ENCODE results near the gene STK38L. TPM values are rescaled to one million over a fixed set of nuclear protein-coding genes. Genes with fewer than 3 reads are reported as not detected.

Gene STK38L
- total and polyA plus RNA-seq, 2 of the 8 experiments (the other 6 are each of a cell fraction or from before 2014, with no cell fraction given), result 8.1 to 63.6 TPM

DNA sequence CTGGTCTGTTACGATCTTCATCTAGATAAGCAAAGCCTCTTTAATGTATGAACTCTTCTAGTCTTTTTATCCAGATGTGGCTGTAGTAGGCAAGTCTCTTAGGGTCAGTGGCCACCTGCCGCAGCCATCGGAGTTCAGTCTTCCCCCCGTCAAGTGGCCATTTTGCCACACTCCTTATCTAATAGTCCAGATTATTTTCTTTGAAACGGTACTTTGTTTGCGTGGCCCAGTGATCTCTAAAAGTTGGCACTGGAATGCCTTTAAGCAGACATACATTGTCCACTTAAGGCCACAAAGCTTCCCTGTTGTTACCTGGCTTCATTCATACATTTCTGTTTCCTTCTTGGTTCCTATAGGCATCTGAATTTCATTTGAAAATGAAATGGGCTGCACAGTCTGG lies 52.6 kb downstream of the STK38L start:
- no peak for DNase-seq (ENCODE audit: low read depth in 1 of 2, low spot score in 2 of 2)
- POLR2A ChIA-PET (ENCODE audit: partially characterized antibody), result no interaction called here
- 89% methylated on average over 6 of the region's 6 CpGs; no CpG with 5 or more reads in 1 of the 2 experiments for WGBS, 2 experiments (ENCODE audit: extremely low coverage in 1 of 2, insufficient coverage in 1 of 2, insufficient read length in 1 of 2, insufficient replicate concordance in 2 of 2, low coverage in 1 of 2, low lambda C conversion rate in 2 of 2, missing lambda C conversion rate in 1 of 2)
- H3K79me2 ChIP-seq (ENCODE audit: control insufficient read depth in 1 of 2, insufficient read depth in 2 of 2, low read length in 2 of 2), result peaks cover 0 to 14% of the 10 kb centered on the region in 2 experiments; a peak in 1 of 4 replicates
- no peak overlapping the region for H2BK120ac ChIP-seq (replicated peaks; ENCODE audit: low read depth, low read length)
- no peak overlapping the region for H2BK5ac ChIP-seq (ENCODE audit: low read depth, low read length)
- H4K91ac ChIP-seq (replicated peaks; ENCODE audit: insufficient read length, low read length), result no peak overlapping the region
- H3K4me3 ChIP-seq (ENCODE audit: extremely low read depth in 1 of 4, insufficient read depth in 2 of 4, low read depth in 3 of 4, low read length in 4 of 4), result no peak overlapping the region
- H3K23ac ChIP-seq (ENCODE audit: insufficient read length), result no peak overlapping the region
- no peak overlapping the region for H3K27ac ChIP-seq (ENCODE audit: low read depth, low read length)
- H3K9me3 ChIP-seq (ENCODE audit: insufficient read depth in 2 of 2, low read depth in 1 of 2, low read length in 1 of 2), result no peaks in the 10 kb centered on the region
- H3K79me1 ChIP-seq (ENCODE audit: low read depth, low read length), result 0 out of 2 replicates have a peak, but pooled peaks cover 3% of the 10 kb centered on the region
- H3K4ac ChIP-seq (replicated peaks; ENCODE audit: insufficient read length, low read depth, low read length), result no peak overlapping the region
- no peak overlapping the region for H3K18ac ChIP-seq (ENCODE audit: extremely low read depth, low read length)
- H2BK15ac ChIP-seq (ENCODE audit: low read length), result no peak overlapping the region
- H3K14ac ChIP-seq (ENCODE audit: insufficient read length), result no peak overlapping the region
- no peak overlapping the region for H2AFZ ChIP-seq (ENCODE audit: low read length)
- H3K4me1 ChIP-seq (replicated peaks in 1 of 4; ENCODE audit: control insufficient read depth in 3 of 4, insufficient read depth in 4 of 4, low read length in 3 of 4), result peaks cover 0 to 3% (median 0%) of the 10 kb centered on the region in 4 experiments; a peak in 2 of 7 replicates
- H4K20me1 ChIP-seq (replicated peaks in 1 of 2; ENCODE audit: control insufficient read depth in 1 of 2, insufficient read depth in 2 of 2, low read length in 2 of 2), result no peaks in the 10 kb centered on the region
- no peak overlapping the region for H3K56ac ChIP-seq (replicated peaks; ENCODE audit: insufficient read length, low read depth, low read length)
- no peak overlapping the region for H2BK20ac ChIP-seq (ENCODE audit: low read length)
- no peak overlapping the region for H2BK12ac ChIP-seq (ENCODE audit: low read depth, low read length)
- no peaks in the 10 kb centered on the region for H3K23me2 ChIP-seq (ENCODE audit: low read depth, low read length)
- H3K9ac ChIP-seq (replicated peaks in 1 of 4; ENCODE audit: extremely low read depth in 1 of 4, low read depth in 3 of 4, low read length in 3 of 4), result no peak overlapping the region
- H3K4me2 ChIP-seq (ENCODE audit: insufficient read depth in 1 of 2, low read depth in 2 of 2, low read length in 2 of 2), result no peak overlapping the region
- H3K27me3 ChIP-seq (replicated peaks in 1 of 4; ENCODE audit: control insufficient read depth in 3 of 4, extremely low read depth in 1 of 4, insufficient read depth in 3 of 4, low read length in 3 of 4), result no peaks in the 10 kb centered on the region
- peaks cover 0 to 16% (median 5%) of the 10 kb centered on the region in 4 experiments; a peak in 3 of 8 replicates for H3K36me3 ChIP-seq (ENCODE audit: control insufficient read depth in 2 of 4, insufficient read depth in 4 of 4, low read length in 3 of 4)
- no peak overlapping the region for H4K5ac ChIP-seq (ENCODE audit: insufficient read length, low read depth, low read length)
- H4K8ac ChIP-seq (ENCODE audit: extremely low read depth, insufficient read depth, low read length), result no peak overlapping the region
- CTCF ChIA-PET (ENCODE audit: partially characterized antibody), result interaction anchor here (3.0 kb wide), 1 partner anchor 10 kb away, joined by 31 read pairs; no protein-coding TSS in a partner anchor
- FAIRE-seq, result no peak
- no peak overlapping the region for H2AK5ac ChIP-seq (ENCODE audit: low read depth, low read length)
- TF ChIP-seq GTF2F1 (IDR thresholded peaks at IDR 0.05; ENCODE audit: borderline replicate concordance, low read depth, low read length) (no peak), SIN3A (conservative IDR thresholded peaks at IDR 0.05 in 1 of 2, IDR thresholded peaks at IDR 0.05 in 1 of 2; ENCODE audit: low read depth in 1 of 2, low read length in 2 of 2) (no peak), BCL11A (IDR thresholded peaks at IDR 0.05; ENCODE audit: low read depth in 2 of 2, low read length in 2 of 2) (no peak), CTBP2 (IDR thresholded peaks at IDR 0.05; ENCODE audit: borderline replicate concordance, insufficient read depth, insufficient read length, low read length) (no peak), JUN (IDR thresholded peaks at IDR 0.05; ENCODE audit: low read depth, low read length) (no peak), JUND (IDR thresholded peaks at IDR 0.05; ENCODE audit: low read length) (no peak), EGR1 (IDR thresholded peaks at IDR 0.05; ENCODE audit: borderline replicate concordance, low read depth, low read length) (no peak), SP4 (IDR thresholded peaks at IDR 0.05; ENCODE audit: low read length) (no peak), SUZ12 (IDR thresholded peaks at IDR 0.05; ENCODE audit: low read length) (no peak), BACH1 (IDR thresholded peaks at IDR 0.05; ENCODE audit: low read length) (no peak), POU5F1 (IDR thresholded peaks at IDR 0.05; ENCODE audit: low read depth, low read length) (no peak), HDAC2 (IDR thresholded peaks at IDR 0.05; ENCODE audit: borderline replicate concordance in 1 of 2, low read depth in 2 of 2, low read length in 2 of 2) (no peak), KDM5A (IDR thresholded peaks at IDR 0.05; ENCODE audit: low read length) (no peak), RBBP5 (IDR thresholded peaks at IDR 0.05; ENCODE audit: borderline replicate concordance, low read depth, low read length) (no peak)

Data from H1 (cell line).